C4-2B (cell line): ENCODE results near the gene AGPAT4.

Experiments
- CTCF ChIP-seq: fragments of 450-650 bp; conservative IDR thresholded peaks from 2 replicates; pipeline ENCODE4 v1.5.1; 2017; ENCODE audit warnings: mild to moderate bottlenecking
- ZFX ChIP-seq: fragments of 450-650 bp; IDR thresholded peaks from 2 replicates; pipeline ENCODE4 v1.6.1; 2017

GRCh38 chr6:161116554-161116953, 157.3 kb downstream of the AGPAT4 start:
- no peak for TF ChIP-seq CTCF
- TF ChIP-seq ZFX: no peak
